Body of pancreas (tissue), 4 donors: Measurements from ENCODE around the gene UGT1A8.

ENCODE experiments used
- POLR2A ChIP-seq, 3 donors: fragments of 450-650 bp; IDR thresholded peaks; one replicate each; pipeline ENCODE4 v1.6.1; 2016; ENCODE audit warnings: antibody characterized with exemption in 3 of 3, mild to moderate bottlenecking in 2 of 3
- TF ChIP-seq, protein P1 (sequence below), 7 experiments: fragments of 450-650 bp in 4 of 7; fragments of 200-600 bp in 3 of 7; sonication (generic) in 3 of 7; IDR thresholded peaks; one replicate each; pipeline ENCODE4 v1.5.1; 2016 to 2019; ENCODE audit warnings: antibody characterized with exemption in 7 of 7

DNA sequence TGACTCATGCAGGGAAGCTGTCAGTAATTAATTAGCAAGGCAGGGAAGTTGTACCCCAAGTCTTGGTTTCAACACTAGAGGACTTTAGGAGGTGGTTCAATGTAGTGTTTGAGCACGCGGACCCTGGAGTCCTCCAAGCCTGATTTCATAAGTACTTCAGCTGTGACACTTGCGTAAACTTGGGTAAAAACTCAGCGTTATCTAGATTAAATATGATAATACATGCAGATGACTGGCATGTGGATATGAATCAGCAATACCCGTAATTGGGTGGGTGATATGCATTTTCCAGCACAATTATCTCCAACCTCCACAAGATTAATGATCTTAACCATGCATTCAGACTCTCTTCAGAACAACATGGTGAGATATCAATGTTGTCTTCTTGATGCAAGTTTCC, 69.5 kb downstream of the UGT1A8 start:
- TF ChIP-seq POLR2A (IDR thresholded peaks at IDR 0.05), result no peak
- TF ChIP-seq, protein P1, sequence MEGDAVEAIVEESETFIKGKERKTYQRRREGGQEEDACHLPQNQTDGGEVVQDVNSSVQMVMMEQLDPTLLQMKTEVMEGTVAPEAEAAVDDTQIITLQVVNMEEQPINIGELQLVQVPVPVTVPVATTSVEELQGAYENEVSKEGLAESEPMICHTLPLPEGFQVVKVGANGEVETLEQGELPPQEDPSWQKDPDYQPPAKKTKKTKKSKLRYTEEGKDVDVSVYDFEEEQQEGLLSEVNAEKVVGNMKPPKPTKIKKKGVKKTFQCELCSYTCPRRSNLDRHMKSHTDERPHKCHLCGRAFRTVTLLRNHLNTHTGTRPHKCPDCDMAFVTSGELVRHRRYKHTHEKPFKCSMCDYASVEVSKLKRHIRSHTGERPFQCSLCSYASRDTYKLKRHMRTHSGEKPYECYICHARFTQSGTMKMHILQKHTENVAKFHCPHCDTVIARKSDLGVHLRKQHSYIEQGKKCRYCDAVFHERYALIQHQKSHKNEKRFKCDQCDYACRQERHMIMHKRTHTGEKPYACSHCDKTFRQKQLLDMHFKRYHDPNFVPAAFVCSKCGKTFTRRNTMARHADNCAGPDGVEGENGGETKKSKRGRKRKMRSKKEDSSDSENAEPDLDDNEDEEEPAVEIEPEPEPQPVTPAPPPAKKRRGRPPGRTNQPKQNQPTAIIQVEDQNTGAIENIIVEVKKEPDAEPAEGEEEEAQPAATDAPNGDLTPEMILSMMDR (IDR thresholded peaks at IDR 0.05), result no peak
